HEK293 (cell line): ENCODE measurements around the gene IFRD2.
A peak's percentile ranks its signal among the peaks of the same experiment; 100 is the strongest.

Source experiments
- CTCF ChIA-PET: fragments of 350-600 bp; formaldehyde crosslinking; extraction: SDS; loops from one replicate; lab custom pipeline; 2021; ENCODE audit warnings: antibody characterized with exemption; lab: Yijun Ruan, JAX
- POLR2A ChIA-PET: fragments of 300-600 bp; formaldehyde crosslinking; extraction: SDS; loops from one replicate; lab custom pipeline; 2020; ENCODE audit warnings: antibody characterized with exemption, inconsistent platforms; lab: Yijun Ruan, JAX
- H3K27ac ChIP-seq: fragments of 200-500 bp; sonication (Bioruptor generic); 2 replicates; pipeline ENCODE4 v1.5.1; 2014; ENCODE audit warnings: low read depth, low read length, control low read depth, inconsistent platforms; ENCODE audit errors: extremely low read depth
- H3K36me3 ChIP-seq, 2 experiments: fragments of 200-500 bp in 1 of 2; sonication (Bioruptor generic) in 1 of 2; 1 replicate in 1 of 2; 2 replicates in 1 of 2; pipeline ENCODE4 v1.5.1; 2014 to 2017; ENCODE audit warnings: inconsistent platforms in 2 of 2, low read length in 2 of 2; ENCODE audit not compliant: control insufficient read depth in 2 of 2, insufficient read depth in 1 of 2
- H3K4me1 ChIP-seq: fragments of 200-500 bp; sonication (Bioruptor generic); 2 replicates; pipeline ENCODE4 v1.5.1; 2014; ENCODE audit warnings: mild to moderate bottlenecking, low read length, inconsistent platforms; ENCODE audit not compliant: control insufficient read depth, insufficient read depth
- H3K4me3 ChIP-seq: 2 replicates; pipeline ENCODE4 v1.5.1; 2011; ENCODE audit warnings: low read depth, mild to moderate bottlenecking, control low read depth, low read length, moderate library complexity
- H3K9me3 ChIP-seq: fragments of 200-500 bp; sonication (Bioruptor generic); 2 replicates; pipeline ENCODE4 v1.5.1; 2014; ENCODE audit warnings: low read depth, low read length, inconsistent platforms; ENCODE audit not compliant: control insufficient read depth, insufficient read depth
- PRDM1 ChIP-seq: fragments of 450-650 bp; formaldehyde crosslinking; IDR thresholded peaks from 2 replicates; pipeline ENCODE4; 2016; ENCODE audit warnings: missing biosample characterization, missing genetic modification characterization
- SP2 ChIP-seq: fragments of 450-650 bp; formaldehyde crosslinking; IDR thresholded peaks from 2 replicates; pipeline ENCODE4 v1.5.1; 2016; ENCODE audit warnings: missing biosample characterization, missing genetic modification characterization
- TCF7L2 ChIP-seq: IDR thresholded peaks from 2 replicates; pipeline ENCODE4 v1.6.1; 2011; ENCODE audit warnings: low read depth, mild to moderate bottlenecking, inconsistent platforms, low read length, moderate library complexity, borderline replicate concordance
- ZNF114 ChIP-seq: fragments of 450-650 bp; formaldehyde crosslinking; IDR thresholded peaks from 2 replicates; pipeline ENCODE4 v1.5.0; 2017; ENCODE audit warnings: missing biosample characterization, missing genetic modification characterization
- ZNF169 ChIP-seq: fragments of 450-650 bp; formaldehyde crosslinking; IDR thresholded peaks from 2 replicates; pipeline ENCODE4 v1.5.1; 2016; ENCODE audit warnings: missing biosample characterization, missing genetic modification characterization
- ZNF202 ChIP-seq: fragments of 450-650 bp; formaldehyde crosslinking; IDR thresholded peaks from 2 replicates; pipeline ENCODE4 v1.5.1; 2016; ENCODE audit warnings: missing biosample characterization, missing genetic modification characterization, borderline replicate concordance
- ZNF423 ChIP-seq: fragments of 450-650 bp; formaldehyde crosslinking; IDR thresholded peaks from 2 replicates; pipeline ENCODE4 v1.5.1; 2016; ENCODE audit warnings: missing biosample characterization, missing genetic modification characterization
- ZNF585B ChIP-seq: fragments of 450-650 bp; formaldehyde crosslinking; IDR thresholded peaks from 2 replicates; pipeline ENCODE4 v1.5.1; 2016; ENCODE audit warnings: missing biosample characterization, missing genetic modification characterization
- ZNF701 ChIP-seq: fragments of 450-650 bp; formaldehyde crosslinking; IDR thresholded peaks from 2 replicates; pipeline ENCODE4 v1.5.1; 2016; ENCODE audit warnings: missing biosample characterization, missing genetic modification characterization
- ZNF785 ChIP-seq: fragments of 450-650 bp; formaldehyde crosslinking; IDR thresholded peaks from 2 replicates; pipeline ENCODE4 v1.5.1; 2016; ENCODE audit warnings: missing biosample characterization, missing genetic modification characterization
- TF ChIP-seq, protein P1 (sequence below): fragments of 450-650 bp; formaldehyde crosslinking; IDR thresholded peaks from 2 replicates; pipeline ENCODE4 v1.5.1; 2017; ENCODE audit warnings: missing biosample characterization, missing genetic modification characterization
- TF ChIP-seq, protein P2 (sequence below): fragments of 450-650 bp; formaldehyde crosslinking; IDR thresholded peaks from 2 replicates; pipeline ENCODE4 v1.5.1; 2016; ENCODE audit warnings: missing biosample characterization, missing genetic modification characterization
- TF ChIP-seq, protein P3 (sequence below): fragments of 450-650 bp; formaldehyde crosslinking; IDR thresholded peaks from 2 replicates; pipeline ENCODE4 v1.5.1; 2016; ENCODE audit warnings: missing biosample characterization, missing genetic modification characterization, borderline replicate concordance

IFRD2 gene

DNA sequence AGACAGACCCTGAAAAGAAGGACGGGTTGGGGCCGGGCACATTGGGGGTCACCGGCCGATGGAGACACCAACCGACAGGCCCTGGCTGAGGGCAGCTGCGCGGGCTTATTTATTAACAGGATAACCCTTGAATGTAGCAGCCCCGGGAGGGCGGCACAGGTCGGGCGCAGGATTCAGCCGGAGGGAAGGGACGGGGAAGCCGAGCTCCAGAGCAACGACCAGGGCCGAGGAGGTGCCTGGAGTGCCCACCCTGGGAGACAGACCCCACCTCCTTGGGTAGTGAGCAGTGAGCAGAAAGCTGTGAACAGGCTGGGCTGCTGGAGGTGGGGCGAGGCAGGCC is 15.5 kb downstream of the IFRD2 start:
- H3K27ac ChIP-seq = no peak overlapping the region
- no peaks in the 10 kb centered on the region for H3K4me1 ChIP-seq
- ChIA-PET POLR2A (interaction anchor here (1.4 kb wide), 1 partner anchor 16 kb away, joined by 3 read pairs; the partner anchor contains the start of gene IFRD2), CTCF (interaction anchor here (0.6 to 3.9 kb wide), 5 partner anchors 17 to 124 kb away, joined by 3 to 18 read pairs (median 3); no protein-coding TSS in a partner anchor)
- no peaks in the 10 kb centered on the region for H3K36me3 ChIP-seq
- no peak overlapping the region for H3K4me3 ChIP-seq
- TF ChIP-seq ZNF585B (tag by site-specific recombination) = no peak
- no peak for TF ChIP-seq ZNF114 (tag by site-specific recombination)
- no peak for TF ChIP-seq SP2
- no peak for TF ChIP-seq ZNF701 (tag by site-specific recombination)
- no peak for TF ChIP-seq ZNF169 (tag by site-specific recombination)
- TF ChIP-seq, protein P1, sequence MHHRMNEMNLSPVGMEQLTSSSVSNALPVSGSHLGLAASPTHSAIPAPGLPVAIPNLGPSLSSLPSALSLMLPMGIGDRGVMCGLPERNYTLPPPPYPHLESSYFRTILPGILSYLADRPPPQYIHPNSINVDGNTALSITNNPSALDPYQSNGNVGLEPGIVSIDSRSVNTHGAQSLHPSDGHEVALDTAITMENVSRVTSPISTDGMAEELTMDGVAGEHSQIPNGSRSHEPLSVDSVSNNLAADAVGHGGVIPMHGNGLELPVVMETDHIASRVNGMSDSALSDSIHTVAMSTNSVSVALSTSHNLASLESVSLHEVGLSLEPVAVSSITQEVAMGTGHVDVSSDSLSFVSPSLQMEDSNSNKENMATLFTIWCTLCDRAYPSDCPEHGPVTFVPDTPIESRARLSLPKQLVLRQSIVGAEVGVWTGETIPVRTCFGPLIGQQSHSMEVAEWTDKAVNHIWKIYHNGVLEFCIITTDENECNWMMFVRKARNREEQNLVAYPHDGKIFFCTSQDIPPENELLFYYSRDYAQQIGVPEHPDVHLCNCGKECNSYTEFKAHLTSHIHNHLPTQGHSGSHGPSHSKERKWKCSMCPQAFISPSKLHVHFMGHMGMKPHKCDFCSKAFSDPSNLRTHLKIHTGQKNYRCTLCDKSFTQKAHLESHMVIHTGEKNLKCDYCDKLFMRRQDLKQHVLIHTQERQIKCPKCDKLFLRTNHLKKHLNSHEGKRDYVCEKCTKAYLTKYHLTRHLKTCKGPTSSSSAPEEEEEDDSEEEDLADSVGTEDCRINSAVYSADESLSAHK (tag by site-specific recombination) = no peak
- TF ChIP-seq ZNF202 (tag by site-specific recombination) = no peak
- TF ChIP-seq, protein P2, sequence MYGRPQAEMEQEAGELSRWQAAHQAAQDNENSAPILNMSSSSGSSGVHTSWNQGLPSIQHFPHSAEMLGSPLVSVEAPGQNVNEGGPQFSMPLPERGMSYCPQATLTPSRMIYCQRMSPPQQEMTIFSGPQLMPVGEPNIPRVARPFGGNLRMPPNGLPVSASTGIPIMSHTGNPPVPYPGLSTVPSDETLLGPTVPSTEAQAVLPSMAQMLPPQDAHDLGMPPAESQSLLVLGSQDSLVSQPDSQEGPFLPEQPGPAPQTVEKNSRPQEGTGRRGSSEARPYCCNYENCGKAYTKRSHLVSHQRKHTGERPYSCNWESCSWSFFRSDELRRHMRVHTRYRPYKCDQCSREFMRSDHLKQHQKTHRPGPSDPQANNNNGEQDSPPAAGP (tag by site-specific recombination) = no peak
- no peak for TF ChIP-seq PRDM1 (tag by site-specific recombination)
- TF ChIP-seq, protein P3, sequence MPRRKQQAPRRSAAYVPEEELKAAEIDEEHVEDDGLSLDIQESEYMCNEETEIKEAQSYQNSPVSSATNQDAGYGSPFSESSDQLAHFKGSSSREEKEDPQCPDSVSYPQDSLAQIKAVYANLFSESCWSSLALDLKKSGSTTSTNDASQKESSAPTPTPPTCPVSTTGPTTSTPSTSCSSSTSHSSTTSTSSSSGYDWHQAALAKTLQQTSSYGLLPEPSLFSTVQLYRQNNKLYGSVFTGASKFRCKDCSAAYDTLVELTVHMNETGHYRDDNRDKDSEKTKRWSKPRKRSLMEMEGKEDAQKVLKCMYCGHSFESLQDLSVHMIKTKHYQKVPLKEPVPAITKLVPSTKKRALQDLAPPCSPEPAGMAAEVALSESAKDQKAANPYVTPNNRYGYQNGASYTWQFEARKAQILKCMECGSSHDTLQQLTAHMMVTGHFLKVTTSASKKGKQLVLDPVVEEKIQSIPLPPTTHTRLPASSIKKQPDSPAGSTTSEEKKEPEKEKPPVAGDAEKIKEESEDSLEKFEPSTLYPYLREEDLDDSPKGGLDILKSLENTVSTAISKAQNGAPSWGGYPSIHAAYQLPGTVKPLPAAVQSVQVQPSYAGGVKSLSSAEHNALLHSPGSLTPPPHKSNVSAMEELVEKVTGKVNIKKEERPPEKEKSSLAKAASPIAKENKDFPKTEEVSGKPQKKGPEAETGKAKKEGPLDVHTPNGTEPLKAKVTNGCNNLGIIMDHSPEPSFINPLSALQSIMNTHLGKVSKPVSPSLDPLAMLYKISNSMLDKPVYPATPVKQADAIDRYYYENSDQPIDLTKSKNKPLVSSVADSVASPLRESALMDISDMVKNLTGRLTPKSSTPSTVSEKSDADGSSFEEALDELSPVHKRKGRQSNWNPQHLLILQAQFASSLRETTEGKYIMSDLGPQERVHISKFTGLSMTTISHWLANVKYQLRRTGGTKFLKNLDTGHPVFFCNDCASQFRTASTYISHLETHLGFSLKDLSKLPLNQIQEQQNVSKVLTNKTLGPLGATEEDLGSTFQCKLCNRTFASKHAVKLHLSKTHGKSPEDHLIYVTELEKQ (tag by site-specific recombination) = no peak
- TF ChIP-seq ZNF785 (tag by site-specific recombination) = no peak
- TF ChIP-seq ZNF423 (tag by site-specific recombination) = no peak
- no peaks in the 10 kb centered on the region for H3K9me3 ChIP-seq

DNA sequence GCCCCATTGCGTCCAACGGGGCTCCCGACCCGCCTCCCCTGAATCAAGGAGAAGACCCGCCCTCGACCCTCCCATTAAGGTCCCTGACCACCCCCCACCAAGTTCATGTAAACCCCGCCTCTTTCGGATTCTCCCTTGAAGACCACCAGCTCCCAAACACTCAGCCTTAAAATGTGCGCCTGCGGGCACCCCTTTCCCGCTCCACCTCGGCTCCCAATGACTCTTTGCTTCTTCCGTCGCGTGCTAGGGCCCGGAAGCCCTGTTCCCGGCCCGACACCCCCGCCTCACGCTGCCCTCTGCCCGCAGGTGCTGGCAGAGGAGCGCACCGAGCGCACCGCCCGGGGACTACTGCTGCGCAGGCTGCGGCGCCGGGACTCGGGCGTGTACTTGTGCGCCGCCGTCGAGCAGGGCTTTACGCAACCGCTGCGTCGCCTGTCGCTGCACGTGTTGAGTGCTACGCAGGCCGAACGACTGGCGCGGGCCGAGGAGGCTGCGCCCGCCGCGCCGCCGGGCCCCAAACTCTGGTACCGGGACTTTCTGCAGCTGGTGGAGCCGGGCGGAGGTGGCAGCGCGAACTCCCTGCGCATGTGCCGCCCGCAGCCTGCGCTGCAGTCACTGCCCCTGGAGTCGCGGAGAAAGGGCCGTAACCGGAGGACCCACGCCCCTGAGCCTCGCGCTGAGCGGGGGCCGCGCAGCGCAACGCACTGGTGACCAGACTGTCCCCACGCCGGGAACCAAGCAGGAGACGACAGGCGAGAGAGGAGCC is 16.1 kb downstream of the IFRD2 start:
- H3K27ac ChIP-seq = no peak overlapping the region
- POLR2A ChIA-PET = interaction anchor here (0.6 to 0.8 kb wide), 2 partner anchors 53 to 133 kb away, joined by 3 to 10 read pairs; no protein-coding TSS in a partner anchor
- TF ChIP-seq TCF7L2 (no peak), SP2 (peak; percentile 1; the same call in 1 of the 2 replicates)
- TF ChIP-seq, all 188 proteins: peak for 1
- CTCF ChIA-PET = interaction anchor here (0.6 to 3.9 kb wide), 3 partner anchors 48 to 123 kb away, joined by 3 to 21 read pairs (median 18); partner anchors contain the start of gene HYAL2
- Histone ChIP-seq H3K36me3 (no peaks in the 10 kb centered on the region), H3K4me3 (no peak overlapping the region), H3K9me3 (no peaks in the 10 kb centered on the region), H3K4me1 (no peaks in the 10 kb centered on the region)
